Brain pericyte (primary cell): ENCODE data around the gene COL5A1.
"Not testable (repeated sequence)": the region's sequence is repeated elsewhere in the genome, so short reads cannot be mapped to it uniquely, and the experiment has no call there.

Source experiments
- DNase-seq: peaks from one replicate; pipeline ENCODE4 v3.0.0-alpha.2; 2012; ENCODE audit warnings: low read depth, low spot score

COL5A1 gene

DNA sequence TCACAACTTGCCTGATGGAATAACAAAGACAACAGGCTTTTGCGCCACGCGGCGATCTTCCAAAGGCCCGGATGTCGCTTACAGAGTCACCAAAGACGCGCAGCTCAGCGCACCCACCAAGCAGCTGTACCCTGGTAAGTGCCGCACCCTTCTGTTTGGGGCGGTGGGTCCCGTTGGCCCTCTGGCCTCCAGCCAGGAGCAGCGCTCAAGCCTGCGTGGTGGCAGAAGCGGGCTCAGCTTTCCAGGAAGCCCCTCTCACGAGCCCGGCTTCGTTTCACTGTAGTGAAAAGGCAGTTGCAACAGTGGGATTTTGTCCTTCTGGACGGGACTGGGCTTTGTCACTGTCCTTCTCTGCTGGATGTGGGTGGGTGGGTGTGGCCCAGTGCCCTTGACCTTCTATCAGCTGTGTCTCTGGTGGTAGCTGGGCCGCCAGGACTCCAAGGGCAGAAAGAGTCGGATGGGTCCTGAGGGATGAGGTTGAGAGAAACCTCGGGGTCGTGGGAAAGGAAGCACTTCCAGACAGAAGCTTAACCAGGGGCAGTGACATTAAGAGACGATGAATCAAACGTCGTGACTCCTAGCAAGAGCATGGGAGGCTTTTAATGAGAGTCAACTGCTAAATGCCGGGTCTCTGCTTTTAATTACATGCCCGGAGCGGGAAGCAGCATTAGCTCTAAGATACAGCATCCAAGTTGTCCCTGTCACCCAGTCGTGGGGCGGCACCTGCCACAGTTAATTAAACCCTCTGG lies 49.5 kb downstream of the COL5A1 start:
- DNase-seq, result no peak

DNA sequence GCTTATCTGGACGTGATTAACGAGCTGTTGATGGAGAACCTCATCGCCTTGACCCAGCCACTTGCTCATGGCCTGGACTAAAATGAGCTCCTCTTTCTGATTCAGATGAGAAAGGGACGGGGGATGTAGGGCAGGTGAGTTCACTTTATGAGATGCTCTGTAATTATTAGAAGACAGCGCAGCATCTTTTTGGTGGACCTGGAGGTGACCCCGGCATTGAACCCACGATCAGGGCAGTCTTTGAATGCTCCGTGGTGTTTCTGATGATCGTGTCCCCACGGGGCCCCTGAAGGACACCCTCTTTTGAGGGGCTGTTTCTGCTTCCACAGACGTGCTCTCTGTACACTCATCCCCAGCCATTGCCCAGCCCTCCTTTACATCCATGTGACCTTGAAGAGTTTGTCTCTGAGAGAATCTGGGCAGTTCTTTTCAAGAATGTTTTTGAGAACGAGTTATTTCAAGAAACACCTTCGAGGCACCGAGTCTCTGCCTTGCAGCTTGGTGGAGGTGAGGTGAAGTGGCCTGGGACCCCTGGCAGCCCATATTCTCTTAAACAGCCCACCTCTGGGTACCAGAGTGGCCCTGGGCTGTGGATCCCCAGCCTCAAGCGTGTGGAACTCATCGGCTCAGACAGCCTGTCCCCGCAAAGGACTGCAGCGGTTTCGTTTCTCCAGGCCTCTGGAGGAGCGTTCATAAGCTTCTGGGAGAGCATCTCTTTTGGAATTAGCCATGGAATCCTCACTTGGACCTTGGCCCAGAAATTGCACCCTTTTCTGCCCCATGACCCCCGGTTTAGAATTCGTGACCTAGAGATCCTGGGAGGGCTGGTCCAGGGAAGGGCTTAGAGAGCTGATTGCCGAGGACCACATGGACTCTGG lies 50.3 kb downstream of the COL5A1 start:
- DNase-seq, result no peak

DNA sequence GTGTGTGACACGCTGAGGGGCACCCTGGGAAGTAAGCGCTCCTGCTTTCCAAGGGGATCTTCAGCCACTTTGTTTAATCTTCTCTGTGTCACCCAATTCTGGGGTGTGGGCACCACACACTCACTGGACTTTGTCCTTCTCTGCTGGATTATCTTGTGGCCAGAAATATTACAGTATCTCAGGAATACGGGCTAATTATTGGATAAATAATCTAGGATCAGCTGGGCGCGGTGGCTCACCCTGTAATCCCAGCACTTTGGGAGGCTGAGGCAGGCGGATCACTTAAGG lies 50.9 kb downstream of the COL5A1 start:
- no peak for DNase-seq

DNA sequence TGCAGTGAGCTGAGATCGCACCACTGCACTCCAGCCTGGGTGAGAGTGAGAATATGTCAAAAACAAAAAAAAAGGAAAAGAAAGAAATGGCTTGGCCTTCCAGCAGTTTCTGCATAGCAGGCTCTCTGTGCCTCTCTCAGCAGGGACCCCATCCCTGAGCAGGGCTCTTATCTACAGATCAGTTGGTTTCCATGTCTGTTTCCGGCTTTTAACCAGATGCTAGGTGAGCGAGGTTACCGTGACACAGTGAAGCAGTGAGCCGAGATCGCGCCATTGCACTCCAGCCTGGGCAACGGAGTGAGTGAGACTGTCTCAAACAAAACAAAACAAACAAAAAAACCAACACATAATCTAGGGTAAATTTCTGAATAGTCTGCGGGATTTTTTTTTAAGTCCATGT lies 51.4 kb downstream of the COL5A1 start:
- no peak for DNase-seq

DNA sequence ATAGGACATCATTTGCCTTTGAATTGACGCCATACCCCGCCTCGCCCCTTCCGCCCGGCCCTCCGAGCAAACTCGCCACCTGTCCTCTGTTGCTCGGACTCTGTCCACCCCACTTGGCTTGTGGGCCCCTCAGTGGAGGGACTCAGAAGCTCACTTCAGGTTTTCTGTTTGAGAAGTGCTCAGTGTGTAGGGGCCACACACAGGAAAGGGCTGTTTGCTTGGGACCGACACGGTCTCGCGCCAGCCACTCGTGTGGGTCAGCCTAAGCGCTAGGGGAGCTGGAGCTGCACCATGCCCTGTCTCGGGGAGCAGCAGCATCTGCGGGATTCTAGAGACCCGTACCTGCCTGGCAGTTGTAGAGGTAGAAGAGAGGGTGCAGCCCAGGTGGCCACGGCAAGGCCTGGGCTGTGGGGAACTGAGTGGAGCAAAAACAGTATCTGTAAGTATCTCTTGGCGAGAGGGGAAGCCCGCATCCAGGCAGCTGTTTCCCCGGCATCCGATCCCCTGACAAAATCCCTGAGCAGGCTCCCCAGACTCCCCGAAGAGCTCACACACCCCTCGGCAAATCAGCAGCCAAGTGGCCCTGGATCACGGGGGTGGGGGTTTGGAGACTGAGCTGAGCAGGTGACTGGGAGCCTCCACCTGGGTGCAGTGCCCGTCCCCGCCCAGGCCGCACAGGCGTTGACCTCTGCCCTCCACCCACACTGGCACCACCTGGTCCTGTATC lies 52.2 kb downstream of the COL5A1 start:
- DNase-seq, result no peak

DNA sequence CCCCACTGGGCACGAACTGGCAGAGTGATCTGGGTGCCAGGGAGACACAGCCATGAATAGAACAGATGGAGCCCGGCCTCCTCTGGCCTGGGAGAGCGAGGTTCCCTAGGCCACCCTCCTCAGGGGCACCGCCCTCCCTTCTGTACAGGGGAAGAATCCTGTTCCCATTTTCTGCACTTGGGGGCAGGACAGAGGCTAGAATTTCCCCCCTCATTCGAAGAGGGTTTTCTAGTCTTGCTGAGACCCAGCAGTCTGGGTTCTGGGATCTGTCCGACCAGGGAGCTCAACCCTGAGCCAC lies 52.7 kb downstream of the COL5A1 start:
- no peak for DNase-seq

GRCh38 chr9:134694714-134695113 lies 53.1 kb downstream of the COL5A1 start:
- DNase-seq, result no peak

GRCh38 chr9:134695144-134695543 lies 53.5 kb downstream of the COL5A1 start:
- no peak for DNase-seq

GRCh38 chr9:134696433-134696832 lies 54.8 kb downstream of the COL5A1 start:
- DNase-seq, result no peak

- no peak for DNase-seq
Measured at GRCh38 chr9:134698111-134698510, 56.5 kb downstream of the COL5A1 start.

- no peak for DNase-seq
Measured at GRCh38 chr9:134698587-134699342, 57.2 kb downstream of the COL5A1 start.

DNA sequence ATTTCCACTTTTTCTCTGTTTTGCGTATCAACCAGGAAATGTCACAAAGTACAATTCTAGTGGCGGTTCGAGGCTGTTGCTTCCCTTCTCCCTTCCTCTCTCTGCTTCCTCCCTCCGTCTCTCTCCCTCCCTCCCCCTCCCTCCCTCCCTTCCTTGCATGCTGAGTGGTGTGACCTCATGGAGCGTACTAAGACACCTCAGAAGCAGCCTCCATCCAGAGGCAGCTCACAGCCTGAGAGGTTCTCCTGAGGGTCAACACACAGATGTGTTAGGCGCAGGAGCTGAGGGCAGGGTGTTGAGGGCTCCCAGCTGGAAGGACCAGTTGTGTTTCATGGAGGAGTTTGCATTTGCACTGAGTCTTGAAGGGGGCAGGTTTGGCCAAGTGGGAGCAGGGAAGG lies 57.7 kb downstream of the COL5A1 start:
- no peak for DNase-seq

DNA sequence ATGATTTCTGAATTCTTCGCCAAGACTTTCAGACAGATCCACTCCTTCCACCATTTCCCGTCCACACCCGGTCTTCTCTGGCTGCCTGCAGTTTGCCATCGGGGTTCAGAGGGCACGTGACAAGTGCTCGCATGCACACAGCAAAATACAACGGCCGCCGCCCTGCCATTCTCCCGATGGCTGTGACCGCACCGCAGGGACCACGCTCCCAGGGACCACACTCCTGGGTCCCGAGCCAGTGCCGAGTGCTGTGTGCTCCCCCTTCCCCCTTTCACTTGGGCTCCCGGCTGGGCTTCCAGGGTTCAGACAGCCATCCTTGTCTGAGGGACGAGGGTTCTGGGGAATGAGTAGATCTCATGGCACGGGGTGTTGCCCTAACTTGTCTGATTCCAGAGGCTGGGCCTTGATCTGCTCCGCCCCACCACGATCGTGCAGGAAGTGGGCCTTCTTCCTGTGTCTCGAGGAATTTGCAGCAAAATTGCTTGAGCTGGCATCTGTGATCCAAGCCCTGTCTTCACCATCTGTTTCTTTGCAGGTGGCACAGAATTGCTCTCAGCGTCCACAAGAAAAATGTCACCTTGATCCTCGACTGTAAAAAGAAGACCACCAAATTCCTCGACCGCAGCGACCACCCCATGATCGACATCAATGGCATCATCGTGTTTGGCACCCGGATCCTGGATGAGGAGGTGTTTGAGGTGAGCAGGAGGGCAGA lies 59.2 kb downstream of the COL5A1 start:
- DNase-seq, result no peak

- DNase-seq, result no peak
Measured at GRCh38 chr9:134701581-134702259, 60.1 kb downstream of the COL5A1 start.

- DNase-seq, result no peak
Measured at GRCh38 chr9:134702291-134702690, 60.7 kb downstream of the COL5A1 start.

DNA sequence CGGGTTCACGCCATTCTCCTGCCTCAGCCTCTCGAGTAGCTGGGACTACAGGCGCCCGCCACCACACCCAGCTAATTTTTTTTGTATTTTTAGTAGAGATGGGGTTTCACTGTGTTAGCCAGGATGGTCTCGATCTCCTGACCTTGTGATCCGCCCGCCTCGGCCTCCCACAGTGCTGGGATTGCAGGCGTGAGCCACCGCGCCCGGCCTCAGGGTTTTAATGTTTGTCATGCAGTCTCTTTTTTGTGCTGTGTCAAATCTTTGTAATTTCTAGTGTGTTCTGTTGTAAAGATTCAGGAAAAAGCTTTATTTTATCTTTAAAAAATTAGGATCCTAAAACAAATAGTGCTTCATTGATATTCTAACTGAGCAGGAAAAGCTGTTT lies 62.1 kb downstream of the COL5A1 start:
- DNase-seq, result not testable (repeated sequence)

- no peak for DNase-seq
Measured at GRCh38 chr9:134704498-134704897, 62.9 kb downstream of the COL5A1 start.

- no peak for DNase-seq
Measured at GRCh38 chr9:134705786-134706185, 64.2 kb downstream of the COL5A1 start.

GRCh38 chr9:134706522-134706921 lies 64.9 kb downstream of the COL5A1 start:
- DNase-seq, result no peak

DNA sequence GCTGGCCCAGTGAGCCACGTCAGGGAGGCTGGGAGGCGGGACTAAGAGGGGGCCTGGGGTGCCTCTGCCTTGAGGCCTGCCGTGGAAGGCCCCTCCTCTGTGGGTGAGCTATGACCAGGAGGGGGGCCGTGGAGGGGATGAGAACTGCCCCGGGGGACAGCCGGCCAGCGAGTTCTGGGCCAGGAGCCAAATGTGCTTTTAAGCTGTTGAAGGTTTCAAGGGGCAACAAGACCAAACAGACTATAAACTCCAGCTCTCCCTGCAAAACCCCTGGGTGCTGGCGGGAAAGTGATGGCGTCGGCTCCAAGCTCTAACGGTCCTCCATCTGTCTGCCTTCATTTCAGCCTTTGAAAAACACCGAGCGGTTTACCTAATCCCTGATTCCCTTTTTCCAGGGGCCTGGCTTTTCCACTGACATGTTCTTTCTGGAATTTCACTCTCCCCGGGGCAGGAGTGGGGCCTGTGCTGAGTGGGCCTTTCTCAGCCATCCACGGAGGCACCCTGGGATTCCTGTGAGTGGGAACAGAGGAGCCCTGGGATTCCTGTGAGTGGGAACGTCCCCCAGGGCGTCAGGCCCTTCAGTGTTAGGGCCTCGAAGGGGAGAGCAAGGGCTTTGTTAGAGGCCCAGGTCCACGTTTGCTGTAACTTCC lies 65.6 kb downstream of the COL5A1 start:
- DNase-seq, result peak; percentile 87
